Tibial nerve (tissue), 4 donors: ENCODE measurements around the gene WDR3. TPM values are rescaled to one million over a fixed set of nuclear protein-coding genes. Genes with fewer than 3 reads are reported as not detected.

Source experiments
- DNase-seq, 2 donors: peaks; one replicate each; pipeline ENCODE4 v3.0.0-alpha.2; 2019; ENCODE audit warnings: low spot score in 2 of 2
- H3K27ac ChIP-seq, 4 donors: fragments of 200-600 bp; sonication (generic) in 3 of 4; one replicate each; pipeline ENCODE4 v1.5.1; 2017 to 2019; ENCODE audit warnings: mild to moderate bottlenecking in 1 of 4
- H3K27me3 ChIP-seq, 2 donors: fragments of 200-600 bp; sonication (generic) in 1 of 2; one replicate each; pipeline versions ENCODE4 v1.5.1 to v1.6.0; 2017 to 2019
- H3K36me3 ChIP-seq, 3 donors: fragments of 200-600 bp; sonication (generic); one replicate each; pipeline ENCODE4 v1.5.1; 2018 to 2019
- H3K4me1 ChIP-seq, 4 donors: fragments of 200-600 bp; sonication (generic) in 3 of 4; one replicate each; pipeline ENCODE4 v1.5.1; 2017 to 2019
- H3K4me3 ChIP-seq, 4 donors: fragments of 200-600 bp; sonication (generic) in 3 of 4; one replicate each; pipeline ENCODE4 v1.5.1; 2017 to 2019; ENCODE audit warnings: mild to moderate bottlenecking in 1 of 4, moderate library complexity in 1 of 4
- H3K9me3 ChIP-seq, 4 donors: fragments of 200-600 bp; sonication (generic) in 3 of 4; one replicate each; pipeline ENCODE4 v1.5.1; 2017 to 2019
- EP300 ChIP-seq, 2 donors: sonication (generic); formaldehyde crosslinking; IDR thresholded peaks; one replicate each; pipeline ENCODE4 v1.6.1; 2017; ENCODE audit warnings: antibody characterized with exemption in 2 of 2, mild to moderate bottlenecking in 1 of 2
- POLR2A ChIP-seq, 2 donors: fragments of 450-650 bp; IDR thresholded peaks; one replicate each; pipeline ENCODE4 v1.6.1; 2017; ENCODE audit warnings: antibody characterized with exemption in 2 of 2, mild to moderate bottlenecking in 2 of 2, moderate library complexity in 2 of 2
- WGBS, 2 donors: methylation state at CpG; one replicate each; pipeline ENCODE4 v1.1.5; 2018; 5-methylcytosine and 5-hydroxymethylcytosine counted together
- total RNA-seq, 4 donors: library from RNA; depleted of rRNA; stranded (reverse); fragments of >200 nt; gene quantifications; one replicate each; pipeline ENCODE4 v1.1.0, GENCODE V29; 2016
- TF ChIP-seq, protein P1 (sequence below), 5 experiments: fragments of 200-600 bp in 3 of 5; fragments of 450-650 bp in 2 of 5; sonication (generic) in 3 of 5; IDR thresholded peaks; one replicate each; pipeline ENCODE4 v1.5.1; 2016 to 2019; ENCODE audit warnings: antibody characterized with exemption in 5 of 5, mild to moderate bottlenecking in 3 of 5, moderate library complexity in 2 of 5

The WDR3 gene
- total RNA-seq, 4 donors from 2014 or later, result 7.2 to 10.5 (median 7.7) TPM

DNA sequence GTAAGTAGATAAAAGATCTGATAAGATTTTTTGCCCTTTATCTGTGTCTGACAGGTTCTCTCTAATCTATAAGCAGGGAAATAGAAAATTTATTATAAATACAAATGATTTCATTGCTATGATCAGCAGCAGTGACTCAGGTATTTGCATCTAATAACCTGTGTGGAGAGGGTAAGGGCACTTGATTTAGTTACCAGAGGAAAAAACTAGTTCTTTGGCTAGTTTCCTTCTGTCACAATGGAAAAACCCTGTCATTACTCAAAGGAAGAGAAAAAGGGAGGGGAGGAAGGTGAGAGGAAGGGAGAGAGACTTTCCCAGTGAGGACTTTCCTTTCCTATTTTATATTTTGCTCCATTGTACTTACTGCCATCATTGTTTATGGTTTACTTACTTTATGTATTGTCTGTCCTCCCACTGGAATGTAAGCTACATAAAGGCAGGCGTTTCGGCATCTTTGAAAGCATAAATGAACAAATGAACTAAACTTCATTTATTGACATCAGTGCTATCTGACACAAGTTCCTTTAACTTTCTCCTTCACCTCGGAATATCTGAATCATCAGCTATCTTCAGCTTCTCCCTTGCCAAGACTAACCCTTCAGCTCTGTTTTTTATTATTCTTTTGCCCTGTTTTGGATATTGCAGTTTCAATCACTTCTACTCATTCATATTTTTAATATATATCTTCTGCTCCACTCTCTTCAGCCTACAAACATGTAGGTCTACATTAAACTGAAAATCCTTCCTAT lies 34.9 kb downstream of the WDR3 start:
- TF ChIP-seq, protein P1, sequence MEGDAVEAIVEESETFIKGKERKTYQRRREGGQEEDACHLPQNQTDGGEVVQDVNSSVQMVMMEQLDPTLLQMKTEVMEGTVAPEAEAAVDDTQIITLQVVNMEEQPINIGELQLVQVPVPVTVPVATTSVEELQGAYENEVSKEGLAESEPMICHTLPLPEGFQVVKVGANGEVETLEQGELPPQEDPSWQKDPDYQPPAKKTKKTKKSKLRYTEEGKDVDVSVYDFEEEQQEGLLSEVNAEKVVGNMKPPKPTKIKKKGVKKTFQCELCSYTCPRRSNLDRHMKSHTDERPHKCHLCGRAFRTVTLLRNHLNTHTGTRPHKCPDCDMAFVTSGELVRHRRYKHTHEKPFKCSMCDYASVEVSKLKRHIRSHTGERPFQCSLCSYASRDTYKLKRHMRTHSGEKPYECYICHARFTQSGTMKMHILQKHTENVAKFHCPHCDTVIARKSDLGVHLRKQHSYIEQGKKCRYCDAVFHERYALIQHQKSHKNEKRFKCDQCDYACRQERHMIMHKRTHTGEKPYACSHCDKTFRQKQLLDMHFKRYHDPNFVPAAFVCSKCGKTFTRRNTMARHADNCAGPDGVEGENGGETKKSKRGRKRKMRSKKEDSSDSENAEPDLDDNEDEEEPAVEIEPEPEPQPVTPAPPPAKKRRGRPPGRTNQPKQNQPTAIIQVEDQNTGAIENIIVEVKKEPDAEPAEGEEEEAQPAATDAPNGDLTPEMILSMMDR (IDR thresholded peaks at IDR 0.05), result no peak
- TF ChIP-seq EP300 (IDR thresholded peaks at IDR 0.05) (no peak), POLR2A (IDR thresholded peaks at IDR 0.05) (no peak)
- Histone ChIP-seq H3K36me3 (peaks cover 0 to 46% (median 4%) of the 10 kb centered on the region in 3 donors), H3K9me3 (no peaks in the 10 kb centered on the region), H3K27ac (no peak overlapping the region), H3K4me1 (peaks cover 0 to 3% (median 0%) of the 10 kb centered on the region in 4 donors), H3K4me3 (no peak overlapping the region), H3K27me3 (no peaks in the 10 kb centered on the region)
- DNase-seq, result no peak
- 77 to 83% methylated on average over 3 of the region's 3 CpGs for WGBS, 2 donors

DNA sequence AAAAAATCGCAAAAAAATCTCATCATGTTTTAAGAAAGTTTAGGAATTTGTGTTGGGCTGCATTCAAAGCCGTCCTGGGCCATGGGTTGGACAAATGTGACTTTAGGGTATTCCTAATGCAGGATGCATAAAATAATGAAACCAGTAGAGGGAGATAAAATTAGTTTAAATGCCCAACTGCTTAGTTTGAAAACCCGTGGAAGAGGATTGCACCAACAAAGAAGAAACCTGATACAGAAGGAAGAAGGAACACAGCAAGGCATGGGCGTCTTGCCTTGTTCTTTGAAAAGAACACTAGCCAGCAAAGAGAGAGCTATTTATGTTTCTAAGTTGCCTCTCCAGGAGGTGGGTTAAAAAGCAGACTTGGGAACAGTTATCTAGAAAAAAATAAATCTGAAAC lies 37.9 kb downstream of the WDR3 start:
- H3K9me3 ChIP-seq, result no peaks in the 10 kb centered on the region
- H3K4me1 ChIP-seq, result peaks cover 0 to 3% (median 0%) of the 10 kb centered on the region in 4 donors
- H3K4me3 ChIP-seq, result no peak overlapping the region
- H3K27ac ChIP-seq, result no peak overlapping the region
- WGBS, 2 donors, result 40 to 41% methylated on average over 4 of the region's 4 CpGs
- TF ChIP-seq, protein P1 (IDR thresholded peaks at IDR 0.05), result no peak
- no peak for TF ChIP-seq EP300 (IDR thresholded peaks at IDR 0.05)
- no peak for TF ChIP-seq POLR2A (IDR thresholded peaks at IDR 0.05)
- H3K36me3 ChIP-seq, result peaks cover 0 to 18% (median 0%) of the 10 kb centered on the region in 3 donors
- DNase-seq, result no peak
- no peaks in the 10 kb centered on the region for H3K27me3 ChIP-seq

DNA sequence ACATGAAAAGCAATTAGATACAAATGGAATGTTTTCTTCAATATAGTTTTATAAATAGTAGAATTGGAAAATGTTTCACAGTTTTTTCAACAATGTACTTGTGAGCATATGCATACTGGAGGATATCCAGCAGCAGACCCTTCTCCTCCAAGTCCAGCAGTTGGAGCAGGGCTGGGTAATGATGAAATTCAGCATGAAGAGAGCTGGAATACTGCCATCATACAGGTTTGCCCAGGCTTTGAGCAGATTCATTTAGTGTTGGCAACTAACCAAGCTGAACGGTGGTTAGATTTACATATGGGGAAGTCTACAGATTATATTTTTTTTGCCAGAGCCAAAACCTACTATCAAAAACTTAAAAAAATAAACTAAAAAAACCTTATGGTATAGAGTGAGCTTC lies 38.3 kb downstream of the WDR3 start:
- TF ChIP-seq POLR2A (IDR thresholded peaks at IDR 0.05) (no peak), EP300 (IDR thresholded peaks at IDR 0.05) (no peak)
- TF ChIP-seq, protein P1 (IDR thresholded peaks at IDR 0.05), result no peak
- no peak overlapping the region for H3K4me3 ChIP-seq
- WGBS, 2 donors, result 3 to 8% methylated on average over 1 of the region's 1 CpG
- DNase-seq, result no peak
- H3K4me1 ChIP-seq, result peaks cover 0 to 3% (median 0%) of the 10 kb centered on the region in 4 donors
- no peak overlapping the region for H3K27ac ChIP-seq
- H3K9me3 ChIP-seq, result no peaks in the 10 kb centered on the region
- no peaks in the 10 kb centered on the region for H3K27me3 ChIP-seq
- peaks cover 0 to 14% (median 0%) of the 10 kb centered on the region in 3 donors for H3K36me3 ChIP-seq

DNA sequence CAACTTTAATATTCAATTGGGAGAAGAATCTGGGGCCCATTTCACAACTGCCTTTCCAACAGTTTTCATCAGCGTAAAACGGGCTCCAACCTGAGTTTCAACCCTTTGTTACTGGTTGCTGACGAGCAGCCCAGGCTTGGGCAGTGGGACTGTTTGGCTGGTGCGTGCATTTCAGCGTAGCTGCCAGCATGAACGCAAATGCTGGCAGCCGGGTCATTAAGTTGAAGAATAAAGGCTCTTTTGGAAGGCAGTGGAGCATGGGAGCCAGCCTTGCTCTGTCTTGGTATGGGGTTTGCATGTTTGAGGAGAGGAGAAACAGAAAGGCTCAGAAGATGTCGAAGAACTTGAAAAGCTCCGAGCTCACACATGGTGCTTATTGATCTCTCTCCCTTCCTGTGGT lies 40.7 kb downstream of the WDR3 start:
- H3K4me3 ChIP-seq, result no peak overlapping the region
- no peaks in the 10 kb centered on the region for H3K36me3 ChIP-seq
- TF ChIP-seq POLR2A (IDR thresholded peaks at IDR 0.05), result no peak
- TF ChIP-seq EP300 (IDR thresholded peaks at IDR 0.05), result no peak
- TF ChIP-seq, protein P1 (IDR thresholded peaks at IDR 0.05), result no peak
- H3K27me3 ChIP-seq, result no peaks in the 10 kb centered on the region
- peaks cover 0 to 3% (median 0%) of the 10 kb centered on the region in 4 donors for H3K4me1 ChIP-seq
- H3K27ac ChIP-seq, result no peak overlapping the region
- 35 to 38% methylated on average over 9 of the region's 9 CpGs for WGBS, 2 donors
- no peak for DNase-seq
- no peaks in the 10 kb centered on the region for H3K9me3 ChIP-seq

DNA sequence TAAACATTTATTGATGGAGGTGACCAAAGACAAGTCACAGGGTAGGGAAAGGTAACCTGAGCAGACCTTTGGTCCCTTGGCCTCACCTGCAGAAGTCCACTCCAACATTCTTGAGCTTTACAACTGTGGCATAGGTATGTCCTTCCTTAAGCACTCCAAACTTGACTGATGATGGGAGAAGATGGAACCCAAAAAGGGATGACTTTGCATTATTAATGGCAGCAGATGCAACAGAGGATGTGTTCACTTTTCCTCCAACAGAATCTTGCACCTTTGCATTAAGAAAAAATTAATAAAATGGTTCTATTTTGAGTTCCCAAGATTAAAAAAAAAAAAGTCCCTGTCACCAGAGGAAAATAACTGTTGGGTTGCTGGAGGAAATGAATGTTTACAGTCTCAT lies 42.2 kb downstream of the WDR3 start:
- Histone ChIP-seq H3K4me3 (no peak overlapping the region), H3K4me1 (peaks cover 0 to 3% (median 0%) of the 10 kb centered on the region in 4 donors), H3K36me3 (no peaks in the 10 kb centered on the region), H3K27me3 (no peaks in the 10 kb centered on the region), H3K27ac (no peak overlapping the region), H3K9me3 (no peaks in the 10 kb centered on the region)
- TF ChIP-seq, protein P1 (IDR thresholded peaks at IDR 0.05), result no peak
- DNase-seq, result no peak
